CD14-positive monocyte (primary cell): ENCODE measurements around the gene NTRK3. TPM values are rescaled to one million over a fixed set of nuclear protein-coding genes. Genes with fewer than 3 reads are reported as not detected.

Source experiments
- DNase-seq, 3 donors: peaks; one replicate each; pipeline ENCODE4 v3.0.0-alpha.2; 2011 to 2022
- H2AFZ ChIP-seq: 2 replicates; pipeline ENCODE4 v1.6.0; 2012; ENCODE audit warnings: mild to moderate bottlenecking, low read depth, low read length, inconsistent platforms; ENCODE audit not compliant: insufficient read depth, poor library complexity, severe bottlenecking
- H3K27ac ChIP-seq, 2 donors: 1 replicate in 1 of 2; 2 replicates in 1 of 2; pipeline ENCODE4 v1.5.1; 2012 to 2013; ENCODE audit warnings: low read length in 2 of 2, control low read depth in 1 of 2, inconsistent platforms in 1 of 2, low read depth in 1 of 2, mild to moderate bottlenecking in 1 of 2
- H3K27me3 ChIP-seq, 2 donors: one replicate each; pipeline versions ENCODE4 v1.6.0 to v1.6.1; 2011 to 2013; ENCODE audit warnings: low read length in 2 of 2; ENCODE audit not compliant: control insufficient read depth in 2 of 2, insufficient read depth in 2 of 2
- H3K36me3 ChIP-seq, 2 donors: replicated peaks in 1 of 2; 1 replicate in 1 of 2; 2 replicates in 1 of 2; pipeline versions ENCODE4 v1.5.1 to v1.6.1; 2012 to 2013; ENCODE audit warnings: low read length in 2 of 2, control low read depth in 1 of 2, inconsistent platforms in 1 of 2, mild to moderate bottlenecking in 1 of 2; ENCODE audit not compliant: insufficient read depth in 2 of 2, control insufficient read depth in 1 of 2
- H3K4me1 ChIP-seq, 2 donors: 1 replicate in 1 of 2; 2 replicates in 1 of 2; pipeline versions ENCODE4 v1.5.1 to v1.6.1; 2012 to 2013; ENCODE audit warnings: low read length in 2 of 2, control low read depth in 1 of 2, inconsistent platforms in 1 of 2, mild to moderate bottlenecking in 1 of 2, moderate library complexity in 1 of 2; ENCODE audit not compliant: insufficient read depth in 2 of 2, control insufficient read depth in 1 of 2
- H3K4me2 ChIP-seq: replicated peaks from 2 replicates; pipeline ENCODE3; 2012; ENCODE audit warnings: low read length, moderate library complexity, mild to moderate bottlenecking; ENCODE audit not compliant: poor library complexity, severe bottlenecking; ENCODE audit errors: extremely low read depth
- H3K4me3 ChIP-seq, 3 experiments: fragments of 200-600 bp in 1 of 3; sonication (generic) in 1 of 3; replicated peaks in 1 of 3; 1 replicate in 2 of 3; 2 replicates in 1 of 3; pipeline ENCODE4 v1.5.1; 2011 to 2013; ENCODE audit warnings: low read length in 3 of 3, mild to moderate bottlenecking in 3 of 3, control low read depth in 2 of 3, low read depth in 2 of 3, inconsistent platforms in 1 of 3, moderate library complexity in 1 of 3
- H3K79me2 ChIP-seq: 2 replicates; pipeline ENCODE4 v1.6.0; 2012; ENCODE audit warnings: mild to moderate bottlenecking, control low read depth, inconsistent platforms, low read length, moderate library complexity; ENCODE audit not compliant: insufficient read depth
- H3K9ac ChIP-seq: 2 replicates; pipeline ENCODE4 v1.6.0; 2017; ENCODE audit warnings: low read length, mild to moderate bottlenecking; ENCODE audit not compliant: insufficient read depth, poor library complexity, severe bottlenecking
- H3K9me3 ChIP-seq, 2 donors: replicated peaks in 1 of 2; 1 replicate in 1 of 2; 2 replicates in 1 of 2; pipeline versions ENCODE4 v1.5.1 to v1.6.1; 2012 to 2013; ENCODE audit warnings: low read length in 2 of 2, control low read depth in 1 of 2; ENCODE audit not compliant: control insufficient read depth in 1 of 2, insufficient read depth in 1 of 2
- H4K20me1 ChIP-seq: 2 replicates; pipeline ENCODE4 v1.6.0; 2012; ENCODE audit warnings: mild to moderate bottlenecking, low read length, control low read depth, moderate library complexity; ENCODE audit not compliant: insufficient read depth
- H3K27ac Mint-ChIP-seq, 7 donors: one replicate each; pipeline ENCODE4 v1.8.0; 2020; ENCODE audit warnings: mild to moderate bottlenecking in 7 of 7, mixed read lengths in 7 of 7, moderate library complexity in 6 of 7, inconsistent platforms in 2 of 7
- H3K27me3 Mint-ChIP-seq, 3 donors: one replicate each; pipeline ENCODE4 v1.8.0; 2021 to 2022; ENCODE audit warnings: low read depth in 3 of 3, mild to moderate bottlenecking in 3 of 3, mixed read lengths in 3 of 3, moderate library complexity in 3 of 3, inconsistent platforms in 1 of 3
- H3K36me3 Mint-ChIP-seq, 2 donors: one replicate each; pipeline ENCODE4 v1.8.0; 2020; ENCODE audit warnings: mixed read lengths in 2 of 2, inconsistent platforms in 1 of 2, mild to moderate bottlenecking in 1 of 2
- H3K4me1 Mint-ChIP-seq: one replicate; pipeline ENCODE4 v1.8.0; 2020; ENCODE audit warnings: mild to moderate bottlenecking, mixed read lengths
- H3K4me3 Mint-ChIP-seq, 2 donors: one replicate each; pipeline ENCODE4 v1.8.0; 2020; ENCODE audit warnings: mild to moderate bottlenecking in 2 of 2, mixed read lengths in 2 of 2, moderate library complexity in 1 of 2
- H3K9me3 Mint-ChIP-seq, 7 donors: one replicate each; pipeline ENCODE4 v1.8.0; 2020 to 2022; ENCODE audit warnings: mixed read lengths in 7 of 7, mild to moderate bottlenecking in 6 of 7, moderate library complexity in 6 of 7, inconsistent platforms in 2 of 7
- CTCF ChIP-seq: fragments of 200-600 bp; IDR thresholded peaks from one replicate; pipeline ENCODE4 v1.8.0; 2022; ENCODE audit warnings: antibody characterized with exemption, mild to moderate bottlenecking
- WGBS: methylation state at CpG from one replicate; pipeline ENCODE4 v1.1.5; 2013; ENCODE audit warnings: missing lambda C conversion rate; ENCODE audit not compliant: insufficient coverage; 5-methylcytosine and 5-hydroxymethylcytosine counted together
- intact Hi-C, 2 donors: fragments of 100-400 bp; cut with micrococcal nuclease; formaldehyde crosslinking; loops; one replicate each; pipeline versions ENCODE4 v1.15.0 to v1.15.1; 2023
- polyA plus RNA-seq, 3 donors: library from polyadenylated mRNA; depleted of rRNA in 1 of 3; unstranded in 2 of 3; stranded (reverse) in 1 of 3; fragments of 300-500 nt in 2 of 3; fragments of >200 nt in 1 of 3; fragmentation: Illumina TruSeq in 2 of 3; gene quantifications; 1 replicate in 2 of 3; 2 replicates in 1 of 3; pipeline ENCODE4 v1.2.3, GENCODE V29; 2012 to 2021

NTRK3 gene
- polyA plus RNA-seq, 3 donors = not detected

- Histone ChIP-seq H3K36me3 (no peaks in the 10 kb centered on the region), H3K4me3 (no peak overlapping the region), H3K9ac (no peak overlapping the region), H2AFZ (no peak overlapping the region), H3K27me3 (no peaks in the 10 kb centered on the region), H3K4me1 (no peaks in the 10 kb centered on the region), H3K4me2 (no peak overlapping the region), H3K9me3 (no peaks in the 10 kb centered on the region), H4K20me1 (no peaks in the 10 kb centered on the region), H3K27ac (no peak overlapping the region), H3K79me2 (no peaks in the 10 kb centered on the region)
- peaks cover 0 to 3% (median 1%) of the 10 kb centered on the region in 3 donors for H3K27me3 Mint-ChIP-seq
- H3K27ac Mint-ChIP-seq = no peak overlapping the region
- intact Hi-C loops = no loop called here
- H3K4me1 Mint-ChIP-seq = no peaks in the 10 kb centered on the region
- no peak for DNase-seq
- H3K4me3 Mint-ChIP-seq = no peak overlapping the region
- H3K9me3 Mint-ChIP-seq = peaks cover 0 to 12% (median 2%) of the 10 kb centered on the region in 7 donors
- 88% methylated on average over 1 of the region's 2 CpGs for WGBS
- no peaks in the 10 kb centered on the region for H3K36me3 Mint-ChIP-seq
- no peak for TF ChIP-seq CTCF
Measured at GRCh38 chr15:88019656-88020055, 236.9 kb downstream of the NTRK3 start.

- no peak overlapping the region for H3K4me2 ChIP-seq
- no peak overlapping the region for H3K27ac Mint-ChIP-seq
- no peaks in the 10 kb centered on the region for H3K4me1 ChIP-seq
- no peak overlapping the region for H2AFZ ChIP-seq
- H3K27ac ChIP-seq = no peak overlapping the region
- intact Hi-C loops = no loop called here
- H3K4me3 ChIP-seq = no peak overlapping the region
- peaks cover 0 to 12% (median 2%) of the 10 kb centered on the region in 7 donors for H3K9me3 Mint-ChIP-seq
- H3K27me3 Mint-ChIP-seq = peaks cover 0 to 3% (median 1%) of the 10 kb centered on the region in 3 donors
- H4K20me1 ChIP-seq = no peaks in the 10 kb centered on the region
- no peak for TF ChIP-seq CTCF
- H3K36me3 Mint-ChIP-seq = no peaks in the 10 kb centered on the region
- WGBS = no CpG with 5 or more reads among the region's 1 CpG
- H3K4me3 Mint-ChIP-seq = no peak overlapping the region
- DNase-seq = no peak
- no peaks in the 10 kb centered on the region for H3K4me1 Mint-ChIP-seq
- no peak overlapping the region for H3K9ac ChIP-seq
- no peaks in the 10 kb centered on the region for H3K9me3 ChIP-seq
- no peaks in the 10 kb centered on the region for H3K27me3 ChIP-seq
- H3K79me2 ChIP-seq = no peaks in the 10 kb centered on the region
- H3K36me3 ChIP-seq = no peaks in the 10 kb centered on the region
Measured at GRCh38 chr15:88018869-88019641, 237.5 kb downstream of the NTRK3 start.
